ENCODE results near the gene DBN1.
"Not testable (repeated sequence)": the region's sequence is repeated elsewhere in the genome, so short reads cannot be mapped to it uniquely, and the experiment has no call there.

Gene DBN1

GRCh38 chr5:177429248-177430040 is 44.0 kb downstream of the DBN1 start:
- DNase-seq (ENCODE audit: low read depth) = no peak

- no peak for DNase-seq (ENCODE audit: low read depth)
Measured at GRCh38 chr5:177428574-177429217, 44.7 kb downstream of the DBN1 start.

- DNase-seq (ENCODE audit: low read depth) = no peak
Measured at GRCh38 chr5:177427919-177428573, 45.4 kb downstream of the DBN1 start.

- DNase-seq (ENCODE audit: low read depth) = no peak
Measured at GRCh38 chr5:177427211-177427822, 46.1 kb downstream of the DBN1 start.

- no peak for DNase-seq (ENCODE audit: low read depth)
Measured at GRCh38 chr5:177426566-177427210, 46.7 kb downstream of the DBN1 start, which contains the start of gene GRK6. TSS of gene GRK6 (plus strand) at chr5:177426676. CDS start at chr5:177426846, 170 bp downstream.

GRCh38 chr5:177425801-177426565 is 47.5 kb downstream of the DBN1 start:
- peak; percentile 100 for DNase-seq (ENCODE audit: low read depth)

- DNase-seq (ENCODE audit: low read depth) = no peak
Measured at GRCh38 chr5:177425196-177425800, 48.1 kb downstream of the DBN1 start.

- DNase-seq (ENCODE audit: low read depth) = no peak
Measured at GRCh38 chr5:177423671-177424070, 49.8 kb downstream of the DBN1 start.

- DNase-seq (ENCODE audit: low read depth) = no peak
Measured at GRCh38 chr5:177421062-177421798, 52.2 kb downstream of the DBN1 start.

- not testable (repeated sequence) for DNase-seq (ENCODE audit: low read depth)
Measured at GRCh38 chr5:177420472-177420871, 53.0 kb downstream of the DBN1 start.

- DNase-seq (ENCODE audit: low read depth) = no peak
Measured at GRCh38 chr5:177419046-177419445, 54.4 kb downstream of the DBN1 start.

- not testable (repeated sequence) for DNase-seq (ENCODE audit: low read depth)
Measured at GRCh38 chr5:177417081-177417480, 56.4 kb downstream of the DBN1 start.

- no peak for DNase-seq (ENCODE audit: low read depth)
Measured at GRCh38 chr5:177414481-177414880, 59.0 kb downstream of the DBN1 start.

- no peak for DNase-seq (ENCODE audit: low read depth)
Measured at GRCh38 chr5:177412603-177413233, 60.7 kb downstream of the DBN1 start.

GRCh38 chr5:177410575-177410974 is 62.9 kb downstream of the DBN1 start:
- DNase-seq (ENCODE audit: low read depth) = no peak

- no peak for DNase-seq (ENCODE audit: low read depth)
Measured at GRCh38 chr5:177409043-177409801, 64.2 kb downstream of the DBN1 start, which contains the start of gene F12. TSS of gene F12 (minus strand) at chr5:177409564. CDS start at chr5:177409527, 37 bp downstream.

Measured in GM04503 (cell line).